Esophagus squamous epithelium (tissue), 5 donors: ENCODE measurements around the gene TAS1R2. TPM values are rescaled to one million over a fixed set of nuclear protein-coding genes. Genes with fewer than 3 reads are reported as not detected.

Source experiments
- DNase-seq: peaks from one replicate; lab custom pipeline; 2025; lab: John Stamatoyannopoulos, UW
- H3K27ac ChIP-seq, 4 donors: fragments of 200-600 bp; sonication (generic); one replicate each; pipeline ENCODE4 v1.5.1; 2016 to 2019; ENCODE audit warnings: mild to moderate bottlenecking in 1 of 4
- H3K27me3 ChIP-seq, 4 donors: fragments of 200-600 bp; sonication (generic); 1 replicate in 3 of 4; 2 replicates in 1 of 4; pipeline versions ENCODE4 v1.5.1 to v1.6.0; 2017 to 2021; ENCODE audit warnings: antibody characterized with exemption in 1 of 4
- H3K36me3 ChIP-seq, 3 donors: fragments of 200-600 bp; sonication (generic); one replicate each; pipeline ENCODE4 v1.5.1; 2016 to 2019
- H3K4me1 ChIP-seq, 3 donors: fragments of 200-600 bp; sonication (generic); one replicate each; pipeline ENCODE4 v1.5.1; 2017 to 2019
- H3K4me3 ChIP-seq, 4 donors: fragments of 200-600 bp; sonication (generic); 1 replicate in 3 of 4; 2 replicates in 1 of 4; pipeline ENCODE4 v1.5.1; 2016 to 2019; ENCODE audit warnings: mild to moderate bottlenecking in 2 of 4, moderate library complexity in 1 of 4
- H3K9me3 ChIP-seq, 3 donors: fragments of 200-600 bp; sonication (generic); one replicate each; pipeline ENCODE4 v1.5.1; 2016 to 2019
- CTCF ChIP-seq, 6 experiments: fragments of 450-650 bp in 4 of 6; fragments of 200-600 bp in 2 of 6; sonication (generic) in 2 of 6; IDR thresholded peaks; one replicate each; pipeline ENCODE4 v1.5.1; 2016 to 2019; ENCODE audit warnings: antibody characterized with exemption in 6 of 6, mild to moderate bottlenecking in 4 of 6, moderate library complexity in 4 of 6
- POLR2A ChIP-seq, 4 donors: fragments of 450-650 bp; IDR thresholded peaks; one replicate each; pipeline ENCODE4 v1.6.1; 2017; ENCODE audit warnings: antibody characterized with exemption in 4 of 4, mild to moderate bottlenecking in 4 of 4, moderate library complexity in 3 of 4
- WGBS, 2 donors: methylation state at CpG; one replicate each; pipeline ENCODE4 v1.1.5; 2018; 5-methylcytosine and 5-hydroxymethylcytosine counted together
- intact Hi-C: fragments of 100-400 bp; cut with DNase I; formaldehyde crosslinking; loops from one replicate; pipeline ENCODE4 v1.15.0; 2022
- total RNA-seq, 4 donors: library from RNA; depleted of rRNA; stranded (reverse); fragments of >200 nt; gene quantifications; one replicate each; pipeline ENCODE4 v1.1.0, GENCODE V29; 2016
- donor health status: DM: yes; HTN: yes; CAD: no.

Gene TAS1R2
- total RNA-seq, 4 donors from 2014 or later, result not detected

- peaks cover 0 to 38% (median 0%) of the 10 kb centered on the region in 4 donors for H3K27me3 ChIP-seq
- no peaks in the 10 kb centered on the region for H3K36me3 ChIP-seq
- TF ChIP-seq CTCF (IDR thresholded peaks at IDR 0.05), result no peak
- no peak for TF ChIP-seq POLR2A (IDR thresholded peaks at IDR 0.05)
- no peak for DNase-seq
- H3K9me3 ChIP-seq, result no peaks in the 10 kb centered on the region
- intact Hi-C loops, result no loop called here
- H3K4me3 ChIP-seq, result no peak overlapping the region
- peaks cover 0 to 8% (median 0%) of the 10 kb centered on the region in 3 donors for H3K4me1 ChIP-seq
- H3K27ac ChIP-seq, result no peak overlapping the region
- 20 to 65% methylated on average over 2 to 3 of the region's 3 CpGs for WGBS, 2 donors
Measured at GRCh38 chr1:18799454-18799853, 60.0 kb downstream of the TAS1R2 start.

GRCh38 chr1:18798946-18799345, 60.5 kb downstream of the TAS1R2 start:
- H3K36me3 ChIP-seq, result no peaks in the 10 kb centered on the region
- no peak for DNase-seq
- H3K9me3 ChIP-seq, result no peaks in the 10 kb centered on the region
- TF ChIP-seq CTCF (IDR thresholded peaks at IDR 0.05) (no peak), POLR2A (IDR thresholded peaks at IDR 0.05) (no peak)
- peaks cover 0 to 38% (median 0%) of the 10 kb centered on the region in 4 donors for H3K27me3 ChIP-seq
- WGBS, 2 donors, result 76 to 88% methylated on average over 1 to 2 of the region's 6 CpGs
- H3K27ac ChIP-seq, result no peak overlapping the region
- intact Hi-C loops, result no loop called here
- H3K4me3 ChIP-seq, result no peak overlapping the region
- H3K4me1 ChIP-seq, result peaks cover 0 to 6% (median 0%) of the 10 kb centered on the region in 3 donors

- Histone ChIP-seq H3K27me3 (peaks cover 0 to 38% (median 0%) of the 10 kb centered on the region in 4 donors), H3K27ac (no peak overlapping the region), H3K4me3 (no peak overlapping the region), H3K36me3 (no peaks in the 10 kb centered on the region), H3K9me3 (no peaks in the 10 kb centered on the region), H3K4me1 (peaks cover 0 to 2% (median 0%) of the 10 kb centered on the region in 3 donors)
- no peak for DNase-seq
- WGBS, 2 donors, result 47 to 71% methylated on average over 6 to 13 of the region's 13 CpGs
- intact Hi-C loops, result no loop called here
- TF ChIP-seq CTCF (IDR thresholded peaks at IDR 0.05), result no peak
- no peak for TF ChIP-seq POLR2A (IDR thresholded peaks at IDR 0.05)
Measured at GRCh38 chr1:18798533-18798932, 60.9 kb downstream of the TAS1R2 start.

- WGBS, 2 donors, result 72% methylated on average over 3 of the region's 3 CpGs
- no peak for TF ChIP-seq CTCF (IDR thresholded peaks at IDR 0.05)
- no peak for TF ChIP-seq POLR2A (IDR thresholded peaks at IDR 0.05)
- Histone ChIP-seq H3K4me1 (no peaks in the 10 kb centered on the region), H3K27me3 (peaks cover 0 to 53% (median 0%) of the 10 kb centered on the region in 4 donors), H3K4me3 (no peak overlapping the region), H3K36me3 (no peaks in the 10 kb centered on the region), H3K27ac (no peak overlapping the region), H3K9me3 (no peaks in the 10 kb centered on the region)
- intact Hi-C loops, result no loop called here
- no peak for DNase-seq
Measured at GRCh38 chr1:18796950-18797349, 62.5 kb downstream of the TAS1R2 start.

- Histone ChIP-seq H3K36me3 (no peaks in the 10 kb centered on the region), H3K9me3 (no peaks in the 10 kb centered on the region), H3K27me3 (peaks cover 0 to 71% (median 0%) of the 10 kb centered on the region in 4 donors), H3K4me3 (no peak overlapping the region), H3K4me1 (no peaks in the 10 kb centered on the region), H3K27ac (no peak overlapping the region)
- DNase-seq, result no peak
- intact Hi-C loops, result no loop called here
- 66 to 67% methylated on average over 14 of the region's 14 CpGs for WGBS, 2 donors
- TF ChIP-seq POLR2A (IDR thresholded peaks at IDR 0.05), result no peak
- no peak for TF ChIP-seq CTCF (IDR thresholded peaks at IDR 0.05)
Measured at GRCh38 chr1:18795002-18795689, 64.3 kb downstream of the TAS1R2 start.
